H1 (cell line): ENCODE measurements around the gene PBX1. TPM values are rescaled to one million over a fixed set of nuclear protein-coding genes. Genes with fewer than 3 reads are reported as not detected.

Experiments used
- CTCF ChIA-PET: fragments of 300-600 bp; sonication (Branson Sonifier 250); formaldehyde crosslinking; loops from one replicate; lab custom pipeline; 2021; ENCODE audit not compliant: partially characterized antibody; lab: Charles Lee
- POLR2A ChIA-PET: fragments of 300-600 bp; sonication (Branson Sonifier 250); formaldehyde crosslinking; loops from one replicate; lab custom pipeline; 2021; ENCODE audit warnings: inconsistent platforms; ENCODE audit not compliant: partially characterized antibody; lab: Charles Lee
- DNase-seq, 2 experiments: peaks; one replicate each; pipeline versions ENCODE4 v3.0.0 to v3.0.0-alpha.2; 2010 to 2022; ENCODE audit warnings: low spot score in 2 of 2, low read depth in 1 of 2, mixed read lengths in 1 of 2
- FAIRE-seq: peaks from 2 replicates; lab custom pipeline; 2011; peaks lifted over from hg19 to GRCh38; lab: Jason Lieb, UNC
- H2AFZ ChIP-seq: 2 replicates; pipeline ENCODE4 v1.8.1; 2012; ENCODE audit warnings: low read length, inconsistent platforms
- H2AK5ac ChIP-seq: 2 replicates; pipeline ENCODE4 v1.6.1; 2013; ENCODE audit warnings: low read depth, low read length
- H2BK120ac ChIP-seq: replicated peaks from 2 replicates; pipeline ENCODE3; 2013; ENCODE audit warnings: low read depth, low read length, inconsistent platforms
- H2BK12ac ChIP-seq: 2 replicates; pipeline ENCODE4 v1.6.1; 2013; ENCODE audit warnings: low read depth, low read length
- H2BK15ac ChIP-seq: 2 replicates; pipeline ENCODE4 v1.6.1; 2013; ENCODE audit warnings: low read length
- H2BK20ac ChIP-seq: 2 replicates; pipeline ENCODE4 v1.6.1; 2013; ENCODE audit warnings: low read length
- H2BK5ac ChIP-seq: 2 replicates; pipeline ENCODE4 v1.6.1; 2013; ENCODE audit warnings: low read depth, low read length
- H3K14ac ChIP-seq: 2 replicates; pipeline ENCODE4 v1.6.1; 2013; ENCODE audit warnings: inconsistent platforms; ENCODE audit not compliant: insufficient read length
- H3K18ac ChIP-seq: 2 replicates; pipeline ENCODE4 v1.6.1; 2013; ENCODE audit warnings: low read length; ENCODE audit errors: extremely low read depth
- H3K23ac ChIP-seq: 2 replicates; pipeline ENCODE4 v1.6.1; 2013; ENCODE audit warnings: inconsistent platforms; ENCODE audit not compliant: insufficient read length
- H3K23me2 ChIP-seq: 2 replicates; pipeline ENCODE4 v1.6.1; 2013; ENCODE audit warnings: low read depth, low read length
- H3K27ac ChIP-seq: 2 replicates; pipeline ENCODE4 v1.6.1; 2011; ENCODE audit warnings: low read depth, low read length, inconsistent platforms
- H3K27me3 ChIP-seq, 4 experiments: replicated peaks in 1 of 4; 1 replicate in 1 of 4; 2 replicates in 3 of 4; pipeline versions ENCODE4 v1.6.1 to v1.8.1; 2011 to 2013; ENCODE audit warnings: low read length in 3 of 4, mild to moderate bottlenecking in 3 of 4, inconsistent platforms in 2 of 4, mixed read lengths in 2 of 4, moderate library complexity in 1 of 4; ENCODE audit not compliant: control insufficient read depth in 3 of 4, insufficient read depth in 3 of 4; ENCODE audit errors: extremely low read depth in 1 of 4
- H3K36me3 ChIP-seq, 4 experiments: 2 replicates each; pipeline versions ENCODE4 v1.6.1 to v1.8.1; 2011 to 2013; ENCODE audit warnings: mild to moderate bottlenecking in 4 of 4, low read length in 3 of 4, moderate library complexity in 2 of 4, control low read depth in 1 of 4, inconsistent platforms in 1 of 4; ENCODE audit not compliant: insufficient read depth in 4 of 4, control insufficient read depth in 2 of 4
- H3K4ac ChIP-seq: replicated peaks from 2 replicates; pipeline ENCODE3; 2013; ENCODE audit warnings: low read length, low read depth, mixed read lengths, inconsistent platforms; ENCODE audit not compliant: insufficient read length
- H3K4me1 ChIP-seq, 4 experiments: replicated peaks in 1 of 4; 1 replicate in 1 of 4; 2 replicates in 3 of 4; pipeline versions ENCODE4 v1.6.1 to v1.8.1; 2011 to 2013; ENCODE audit warnings: low read length in 3 of 4, inconsistent platforms in 2 of 4, mixed read lengths in 1 of 4; ENCODE audit not compliant: insufficient read depth in 4 of 4, control insufficient read depth in 3 of 4
- H3K4me2 ChIP-seq, 2 experiments: 2 replicates each; pipeline versions ENCODE4 v1.6.1 to v1.8.1; 2011 to 2013; ENCODE audit warnings: low read depth in 2 of 2, low read length in 2 of 2, control low read depth in 1 of 2, inconsistent platforms in 1 of 2, mild to moderate bottlenecking in 1 of 2; ENCODE audit not compliant: insufficient read depth in 1 of 2
- H3K4me3 ChIP-seq, 4 experiments: fragments of 200-600, 300-600 bp in 1 of 4; sonication (generic), shearing (Covaris generic), sonication (Bioruptor Twin) in 1 of 4; 2 replicates each; pipeline versions ENCODE4 v1.5.1 to v1.8.1; 2011 to 2016; ENCODE audit warnings: low read length in 4 of 4, low read depth in 3 of 4, control low read depth in 2 of 4, inconsistent platforms in 2 of 4, mild to moderate bottlenecking in 2 of 4, mixed read lengths in 1 of 4, moderate library complexity in 1 of 4; ENCODE audit not compliant: insufficient read depth in 2 of 4; ENCODE audit errors: extremely low read depth in 1 of 4
- H3K56ac ChIP-seq: replicated peaks from 2 replicates; pipeline ENCODE3; 2013; ENCODE audit warnings: low read depth, mild to moderate bottlenecking, mixed read lengths, low read length, inconsistent platforms; ENCODE audit not compliant: insufficient read length
- H3K79me1 ChIP-seq: 2 replicates; pipeline ENCODE4 v1.6.1; 2013; ENCODE audit warnings: low read depth, low read length, control low read depth
- H3K79me2 ChIP-seq, 2 experiments: 2 replicates each; pipeline versions ENCODE4 v1.6.1 to v1.8.1; 2012 to 2013; ENCODE audit warnings: low read length in 2 of 2, mild to moderate bottlenecking in 2 of 2, inconsistent platforms in 1 of 2; ENCODE audit not compliant: insufficient read depth in 2 of 2, control insufficient read depth in 1 of 2
- H3K9ac ChIP-seq, 4 experiments: replicated peaks in 1 of 4; 1 replicate in 1 of 4; 2 replicates in 3 of 4; pipeline versions ENCODE4 v1.6.1 to v1.8.1; 2011 to 2013; ENCODE audit warnings: low read depth in 3 of 4, low read length in 3 of 4, control low read depth in 2 of 4, mild to moderate bottlenecking in 2 of 4, moderate library complexity in 2 of 4, inconsistent platforms in 1 of 4; ENCODE audit errors: extremely low read depth in 1 of 4
- H3K9me3 ChIP-seq, 2 experiments: 2 replicates each; pipeline versions ENCODE4 v1.6.1 to v1.8.1; 2012 to 2013; ENCODE audit warnings: mild to moderate bottlenecking in 2 of 2, moderate library complexity in 2 of 2, control low read depth in 1 of 2, inconsistent platforms in 1 of 2, low read depth in 1 of 2, low read length in 1 of 2, mixed read lengths in 1 of 2; ENCODE audit not compliant: insufficient read depth in 2 of 2
- H4K20me1 ChIP-seq, 2 experiments: replicated peaks in 1 of 2; 2 replicates each; pipeline versions ENCODE3 to v1.8.1; 2011 to 2013; ENCODE audit warnings: inconsistent platforms in 2 of 2, low read length in 2 of 2, mild to moderate bottlenecking in 1 of 2; ENCODE audit not compliant: insufficient read depth in 2 of 2, control insufficient read depth in 1 of 2
- H4K5ac ChIP-seq: 2 replicates; pipeline ENCODE4 v1.6.1; 2013; ENCODE audit warnings: low read length, low read depth, mixed read lengths, inconsistent platforms; ENCODE audit not compliant: insufficient read length
- H4K8ac ChIP-seq: 2 replicates; pipeline ENCODE4 v1.8.0; 2013; ENCODE audit warnings: mild to moderate bottlenecking, moderate library complexity, low read length, inconsistent platforms; ENCODE audit not compliant: insufficient read depth; ENCODE audit errors: extremely low read depth
- H4K91ac ChIP-seq: replicated peaks from 2 replicates; pipeline ENCODE3; 2013; ENCODE audit warnings: low read length, mixed read lengths, inconsistent platforms; ENCODE audit not compliant: insufficient read length
- WGBS, 2 experiments: shearing (Covaris generic) in 1 of 2; methylation state at CpG; one replicate each; pipeline versions ENCODE4 v1.1.6 to v1.1.7; 2013 to 2015; ENCODE audit warnings: low lambda C conversion rate in 2 of 2, mixed read lengths in 2 of 2, inconsistent platforms in 1 of 2, low coverage in 1 of 2, missing lambda C conversion rate in 1 of 2; ENCODE audit not compliant: insufficient replicate concordance in 2 of 2, insufficient coverage in 1 of 2, insufficient read length in 1 of 2; ENCODE audit errors: extremely low coverage in 1 of 2, missing lambda C conversion rate in 1 of 2; 5-methylcytosine and 5-hydroxymethylcytosine counted together
- polyA plus RNA-seq, 7 experiments: library from polyadenylated mRNA; depleted of rRNA in 3 of 7; stranded (reverse) in 5 of 7; unstranded in 2 of 7; fragments of >200 nt in 5 of 7; fragments of 200-250 nt in 2 of 7; gene quantifications; 1 replicate in 5 of 7; 2 replicates in 1 of 7; 4 replicates in 1 of 7; pipeline versions ENCODE4 v1.2.1 to v1.2.3, GENCODE V29; 2011 to 2013; ENCODE audit warnings: missing spikeins in 2 of 7, mixed read lengths in 2 of 7
- total RNA-seq: library from RNA; stranded (reverse); fragmentation: NEBNext Ultra II Directional; extraction: Animal tissue kit (Norgen Biotek cat#: 25700); gene quantifications from 2 replicates; pipeline ENCODE4 v1.2.1, GENCODE V29; 2021

The PBX1 gene
- total and polyA plus RNA-seq, 2 of the 8 experiments (the other 6 are each of a cell fraction or from before 2014, with no cell fraction given): 87.4 to 124 TPM

GRCh38 chr1:164638492-164639202, 79.7 kb downstream of the PBX1 start:
- H4K91ac ChIP-seq: no peak overlapping the region
- H3K27ac ChIP-seq: no peak overlapping the region
- no peak overlapping the region for H3K4ac ChIP-seq
- peaks cover 12 to 45% (median 38%) of the 10 kb centered on the region in 4 experiments for H3K4me1 ChIP-seq
- H3K36me3 ChIP-seq: peaks cover 0 to 5% (median 4%) of the 10 kb centered on the region in 4 experiments; a peak in 5 of 8 replicates
- H2AK5ac ChIP-seq: no peak overlapping the region
- FAIRE-seq (no peak), DNase-seq (no peak)
- no peak overlapping the region for H4K5ac ChIP-seq
- no peak overlapping the region for H4K8ac ChIP-seq
- H3K23me2 ChIP-seq: peaks cover 3% of the 10 kb centered on the region; the same call in 1 of the 2 replicates
- H2BK20ac ChIP-seq: no peak overlapping the region
- no peaks in the 10 kb centered on the region for H3K27me3 ChIP-seq
- CTCF ChIA-PET: interaction anchor here (1.2 to 1.3 kb wide), 3 partner anchors 9 to 32 kb away, joined by 3 to 4 read pairs (median 3); no protein-coding TSS in a partner anchor
- H3K79me2 ChIP-seq: peaks cover 23 to 99% of the 10 kb centered on the region in 2 experiments
- no peak overlapping the region for H2BK12ac ChIP-seq
- H3K23ac ChIP-seq: no peak overlapping the region
- POLR2A ChIA-PET: no interaction called here
- no peak overlapping the region for H3K14ac ChIP-seq
- no peak overlapping the region for H3K56ac ChIP-seq
- WGBS, 2 experiments: 79% methylated on average over 14 of the region's 14 CpGs; no CpG with 5 or more reads in 1 of the 2 experiments
- no peak overlapping the region for H3K9ac ChIP-seq
- no peak overlapping the region for H3K4me2 ChIP-seq
- peaks cover 27% of the 10 kb centered on the region for H3K79me1 ChIP-seq
- no peak overlapping the region for H2BK15ac ChIP-seq
- peaks cover 8 to 10% of the 10 kb centered on the region in 2 experiments for H4K20me1 ChIP-seq
- no peak overlapping the region for H2BK5ac ChIP-seq
- no peak overlapping the region for H2AFZ ChIP-seq
- H2BK120ac ChIP-seq: no peak overlapping the region
- no peak overlapping the region for H3K18ac ChIP-seq
- H3K4me3 ChIP-seq: no peak overlapping the region
- no peaks in the 10 kb centered on the region for H3K9me3 ChIP-seq
